Measurements from ENCODE around the gene SLC51B.

GRCh38 chr15:65049418-65049840 is 4.2 kb downstream of the SLC51B start:
- TF ChIP-seq POLR2AphosphoS5 (IDR thresholded peaks at IDR 0.05; ENCODE audit: low read depth, low read length): no peak
- no peak for TF ChIP-seq POLR2A (IDR thresholded peaks at IDR 0.05; ENCODE audit: low read depth, low read length)
